Immature natural killer cell (primary cell): ENCODE measurements around the gene SNRNP48. TPM values are rescaled to one million over a fixed set of nuclear protein-coding genes. Genes with fewer than 3 reads are reported as not detected.
A peak's percentile ranks its signal among the peaks of the same experiment; 100 is the strongest.

Experiments used
- DNase-seq, 3 donors: peaks; one replicate each; pipeline ENCODE4 v3.0.0; 2022; ENCODE audit warnings: mixed read lengths in 1 of 3
- H3K27ac Mint-ChIP-seq, 6 donors: one replicate each; pipeline ENCODE4 v1.8.0; 2020; ENCODE audit warnings: mixed read lengths in 6 of 6, mild to moderate bottlenecking in 5 of 6, inconsistent platforms in 4 of 6, moderate library complexity in 3 of 6
- H3K27me3 Mint-ChIP-seq, 3 donors: one replicate each; pipeline ENCODE4 v1.8.0; 2020 to 2021; ENCODE audit warnings: low read depth in 3 of 3, mild to moderate bottlenecking in 3 of 3, mixed read lengths in 3 of 3, moderate library complexity in 3 of 3, inconsistent platforms in 1 of 3
- H3K36me3 Mint-ChIP-seq, 3 donors: one replicate each; pipeline ENCODE4 v1.8.0; 2020; ENCODE audit warnings: mixed read lengths in 3 of 3, inconsistent platforms in 2 of 3, mild to moderate bottlenecking in 2 of 3
- H3K4me1 Mint-ChIP-seq, 2 donors: one replicate each; pipeline ENCODE4 v1.8.0; 2020; ENCODE audit warnings: inconsistent platforms in 2 of 2, mild to moderate bottlenecking in 2 of 2, mixed read lengths in 2 of 2, moderate library complexity in 1 of 2
- H3K4me3 Mint-ChIP-seq, 5 donors: one replicate each; pipeline ENCODE4 v1.8.0; 2020; ENCODE audit warnings: mild to moderate bottlenecking in 5 of 5, mixed read lengths in 5 of 5, inconsistent platforms in 3 of 5, moderate library complexity in 3 of 5
- H3K9me3 Mint-ChIP-seq, 6 donors: one replicate each; pipeline ENCODE4 v1.8.0; 2020; ENCODE audit warnings: mild to moderate bottlenecking in 6 of 6, mixed read lengths in 6 of 6, inconsistent platforms in 4 of 6, moderate library complexity in 3 of 6
- polyA plus RNA-seq, 3 donors: library from polyadenylated mRNA; unstranded; fragments of 300-500 nt; fragmentation: Illumina TruSeq; gene quantifications; one replicate each; pipeline ENCODE4 v1.2.3, GENCODE V29; 2021

Gene SNRNP48
- polyA plus RNA-seq, 3 donors from 2014 or later, result 4.2 to 10.0 (median 9.8) TPM

GRCh38 chr6:7568021-7568420 lies 22.0 kb upstream of the SNRNP48 start:
- H3K27me3 Mint-ChIP-seq, result peaks cover 1 to 11% (median 4%) of the 10 kb centered on the region in 3 donors

GRCh38 chr6:7569082-7569481 lies 20.9 kb upstream of the SNRNP48 start:
- Mint-ChIP-seq H3K4me3 (no peak overlapping the region), H3K27ac (no peak overlapping the region), H3K4me1 (no peaks in the 10 kb centered on the region), H3K9me3 (no peaks in the 10 kb centered on the region), H3K36me3 (no peaks in the 10 kb centered on the region), H3K27me3 (peaks cover 4 to 11% (median 5%) of the 10 kb centered on the region in 3 donors)
- DNase-seq, result no peak

More at GRCh38 chr6:7568021-7568420, 22.0 kb upstream of the SNRNP48 start:
- no peaks in the 10 kb centered on the region for H3K9me3 Mint-ChIP-seq
- no peaks in the 10 kb centered on the region for H3K4me1 Mint-ChIP-seq
- no peak for DNase-seq
- H3K4me3 Mint-ChIP-seq, result no peak overlapping the region
- H3K36me3 Mint-ChIP-seq, result no peaks in the 10 kb centered on the region
- H3K27ac Mint-ChIP-seq, result no peak overlapping the region

GRCh38 chr6:7572213-7572943 lies 17.6 kb upstream of the SNRNP48 start:
- H3K27me3 Mint-ChIP-seq, result peaks cover 0 to 16% (median 6%) of the 10 kb centered on the region in 3 donors
- no peak for DNase-seq
- H3K27ac Mint-ChIP-seq, result no peak overlapping the region

GRCh38 chr6:7574500-7574899 lies 15.5 kb upstream of the SNRNP48 start:
- H3K4me1 Mint-ChIP-seq, result no peaks in the 10 kb centered on the region
- no peaks in the 10 kb centered on the region for H3K9me3 Mint-ChIP-seq
- peaks cover 3 to 23% (median 12%) of the 10 kb centered on the region in 3 donors for H3K27me3 Mint-ChIP-seq
- no peaks in the 10 kb centered on the region for H3K36me3 Mint-ChIP-seq
- DNase-seq, result no peak
- H3K4me3 Mint-ChIP-seq, result no peak overlapping the region
- H3K27ac Mint-ChIP-seq, result no peak overlapping the region

More at GRCh38 chr6:7572213-7572943, 17.6 kb upstream of the SNRNP48 start:
- Mint-ChIP-seq H3K4me1 (no peaks in the 10 kb centered on the region), H3K9me3 (no peaks in the 10 kb centered on the region), H3K4me3 (no peak overlapping the region), H3K36me3 (no peaks in the 10 kb centered on the region)

GRCh38 chr6:7578516-7578915 lies 11.5 kb upstream of the SNRNP48 start:
- no peak overlapping the region for H3K27ac Mint-ChIP-seq
- H3K4me1 Mint-ChIP-seq, result no peaks in the 10 kb centered on the region
- no peaks in the 10 kb centered on the region for H3K9me3 Mint-ChIP-seq
- H3K36me3 Mint-ChIP-seq, result no peaks in the 10 kb centered on the region
- H3K27me3 Mint-ChIP-seq, result peaks cover 6 to 14% (median 8%) of the 10 kb centered on the region in 3 donors
- no peak for DNase-seq
- H3K4me3 Mint-ChIP-seq, result no peak overlapping the region

- H3K4me1 Mint-ChIP-seq, result no peaks in the 10 kb centered on the region
These were observed 11.1 kb upstream of the SNRNP48 start for GRCh38 chr6:7578931-7579330.

GRCh38 chr6:7579851-7580250 lies 10.1 kb upstream of the SNRNP48 start:
- Mint-ChIP-seq H3K36me3 (no peaks in the 10 kb centered on the region), H3K9me3 (no peaks in the 10 kb centered on the region), H3K27me3 (peaks cover 6 to 17% (median 10%) of the 10 kb centered on the region in 3 donors), H3K27ac (no peak overlapping the region), H3K4me1 (no peaks in the 10 kb centered on the region), H3K4me3 (no peak overlapping the region)
- no peak for DNase-seq

More at GRCh38 chr6:7578931-7579330, 11.1 kb upstream of the SNRNP48 start:
- Mint-ChIP-seq H3K27me3 (peaks cover 6 to 14% (median 8%) of the 10 kb centered on the region in 3 donors), H3K36me3 (no peaks in the 10 kb centered on the region), H3K9me3 (no peaks in the 10 kb centered on the region), H3K27ac (no peak overlapping the region), H3K4me3 (no peak overlapping the region)
- DNase-seq, result no peak

- H3K4me3 Mint-ChIP-seq, result no peak overlapping the region
- no peak for DNase-seq
- no peak overlapping the region for H3K27ac Mint-ChIP-seq
- no peaks in the 10 kb centered on the region for H3K4me1 Mint-ChIP-seq
- no peaks in the 10 kb centered on the region for H3K36me3 Mint-ChIP-seq
- peaks cover 6 to 17% (median 8%) of the 10 kb centered on the region in 3 donors for H3K27me3 Mint-ChIP-seq
- H3K9me3 Mint-ChIP-seq, result no peaks in the 10 kb centered on the region
These were observed 9.5 kb upstream of the SNRNP48 start for GRCh38 chr6:7580537-7580926.

- Mint-ChIP-seq H3K4me3 (no peak overlapping the region), H3K9me3 (no peaks in the 10 kb centered on the region), H3K27ac (no peak overlapping the region), H3K36me3 (no peaks in the 10 kb centered on the region), H3K27me3 (peaks cover 6 to 17% (median 8%) of the 10 kb centered on the region in 3 donors), H3K4me1 (no peaks in the 10 kb centered on the region)
- no peak for DNase-seq
These were observed 8.9 kb upstream of the SNRNP48 start for GRCh38 chr6:7580927-7581618.

- Mint-ChIP-seq H3K4me1 (peaks cover 12 to 14% of the 10 kb centered on the region in 2 donors), H3K36me3 (no peaks in the 10 kb centered on the region), H3K9me3 (no peaks in the 10 kb centered on the region), H3K27me3 (peaks cover 5 to 8% (median 7%) of the 10 kb centered on the region in 3 donors), H3K27ac (no peak overlapping the region), H3K4me3 (no peak overlapping the region)
- no peak for DNase-seq
These were observed 4.6 kb upstream of the SNRNP48 start for GRCh38 chr6:7585287-7585930.

- H3K9me3 Mint-ChIP-seq, result no peaks in the 10 kb centered on the region
- H3K27me3 Mint-ChIP-seq, result peaks cover 5 to 8% (median 5%) of the 10 kb centered on the region in 3 donors
- H3K4me3 Mint-ChIP-seq, result no peak overlapping the region
- DNase-seq, result no peak
- no peaks in the 10 kb centered on the region for H3K36me3 Mint-ChIP-seq
- peaks cover 31 to 37% of the 10 kb centered on the region in 2 donors for H3K4me1 Mint-ChIP-seq
- H3K27ac Mint-ChIP-seq, result no peak overlapping the region
These were observed 2.3 kb upstream of the SNRNP48 start for GRCh38 chr6:7587631-7588100.

- no peak for DNase-seq
- no peak overlapping the region for H3K4me3 Mint-ChIP-seq
- H3K9me3 Mint-ChIP-seq, result no peaks in the 10 kb centered on the region
- H3K27ac Mint-ChIP-seq, result no peak overlapping the region
- peaks cover 5% of the 10 kb centered on the region in 3 donors for H3K27me3 Mint-ChIP-seq
- no peaks in the 10 kb centered on the region for H3K36me3 Mint-ChIP-seq
- H3K4me1 Mint-ChIP-seq, result peaks cover 36 to 45% of the 10 kb centered on the region in 2 donors
These were observed 1.5 kb upstream of the SNRNP48 start for GRCh38 chr6:7588506-7588905.

- DNase-seq, result no peak
- Mint-ChIP-seq H3K4me1 (peaks cover 36 to 45% of the 10 kb centered on the region in 2 donors), H3K4me3 (peak overlapping the region; percentile 97 to 100 (median 99)), H3K36me3 (no peaks in the 10 kb centered on the region), H3K27me3 (peaks cover 5% of the 10 kb centered on the region in 3 donors), H3K9me3 (no peaks in the 10 kb centered on the region), H3K27ac (peak overlapping the region; percentile 85 to 96 (median 91))
These were observed 777 bp upstream of the SNRNP48 start for GRCh38 chr6:7589221-7589620.

GRCh38 chr6:7590918-7591302 lies 912 bp downstream of the SNRNP48 start:
- no peak for DNase-seq
- H3K4me3 Mint-ChIP-seq, result peak overlapping the region; percentile 97 to 100 (median 99)

More at GRCh38 chr6:7590918-7591302, 912 bp downstream of the SNRNP48 start:
- Mint-ChIP-seq H3K27ac (peak overlapping the region; percentile 1 to 88 (median 75)), H3K4me1 (peaks cover 36 to 45% of the 10 kb centered on the region in 2 donors), H3K9me3 (no peaks in the 10 kb centered on the region), H3K27me3 (peaks cover 0 to 5% (median 3%) of the 10 kb centered on the region in 3 donors), H3K36me3 (peaks cover 0 to 7% (median 0%) of the 10 kb centered on the region in 3 donors)
